ENCODE data around the gene SNCAIP. TPM values are rescaled to one million over a fixed set of nuclear protein-coding genes. Genes with fewer than 3 reads are reported as not detected.

Gene SNCAIP
- total and polyA plus RNA-seq, 2 donors (not counting 1 experiment from before 2014, with no cell fraction given): 1.3 to 4.1 TPM

DNA sequence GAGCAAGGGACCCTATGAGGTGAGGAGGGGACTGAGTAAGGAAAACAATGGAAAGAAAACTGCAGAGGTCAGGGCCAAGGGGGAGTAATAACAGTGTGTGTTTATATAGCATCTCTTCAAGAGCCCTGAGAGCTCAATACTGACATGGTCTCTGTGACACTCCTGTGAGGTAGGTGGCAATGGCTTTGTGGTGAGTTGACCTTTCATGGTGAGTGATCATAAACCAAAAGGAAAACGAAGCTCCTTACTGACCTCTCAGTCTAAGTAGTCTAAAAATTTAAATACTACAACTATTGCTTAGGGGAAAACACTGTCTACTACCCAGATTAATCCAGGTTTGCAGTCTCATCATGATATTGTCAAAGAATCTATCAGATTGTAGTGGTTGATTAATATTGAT, 130.9 kb downstream of the SNCAIP start:
- Histone ChIP-seq H3K27me3 (ENCODE audit: control insufficient read depth, insufficient read depth, low read length) (no peaks in the 10 kb centered on the region), H4K20me1 (ENCODE audit: control insufficient read depth, extremely low read depth, insufficient read depth, low read length) (no peaks in the 10 kb centered on the region)

GRCh38 chr5:122444411-122444810, 132.4 kb downstream of the SNCAIP start:
- H2AFZ ChIP-seq (ENCODE audit: low read length): no peak overlapping the region
- TF ChIP-seq, protein P1, sequence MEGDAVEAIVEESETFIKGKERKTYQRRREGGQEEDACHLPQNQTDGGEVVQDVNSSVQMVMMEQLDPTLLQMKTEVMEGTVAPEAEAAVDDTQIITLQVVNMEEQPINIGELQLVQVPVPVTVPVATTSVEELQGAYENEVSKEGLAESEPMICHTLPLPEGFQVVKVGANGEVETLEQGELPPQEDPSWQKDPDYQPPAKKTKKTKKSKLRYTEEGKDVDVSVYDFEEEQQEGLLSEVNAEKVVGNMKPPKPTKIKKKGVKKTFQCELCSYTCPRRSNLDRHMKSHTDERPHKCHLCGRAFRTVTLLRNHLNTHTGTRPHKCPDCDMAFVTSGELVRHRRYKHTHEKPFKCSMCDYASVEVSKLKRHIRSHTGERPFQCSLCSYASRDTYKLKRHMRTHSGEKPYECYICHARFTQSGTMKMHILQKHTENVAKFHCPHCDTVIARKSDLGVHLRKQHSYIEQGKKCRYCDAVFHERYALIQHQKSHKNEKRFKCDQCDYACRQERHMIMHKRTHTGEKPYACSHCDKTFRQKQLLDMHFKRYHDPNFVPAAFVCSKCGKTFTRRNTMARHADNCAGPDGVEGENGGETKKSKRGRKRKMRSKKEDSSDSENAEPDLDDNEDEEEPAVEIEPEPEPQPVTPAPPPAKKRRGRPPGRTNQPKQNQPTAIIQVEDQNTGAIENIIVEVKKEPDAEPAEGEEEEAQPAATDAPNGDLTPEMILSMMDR (conservative IDR thresholded peaks at IDR 0.05 in 1 of 2, IDR thresholded peaks at IDR 0.05 in 1 of 2; ENCODE audit: low read depth in 1 of 2, low read length in 2 of 2): no peak
- TF ChIP-seq EZH2 (IDR thresholded peaks at IDR 0.05; ENCODE audit: low read length, missing control alignments): no peak
- H3K9ac ChIP-seq (ENCODE audit: insufficient read depth, low read length): no peak overlapping the region
- H3K27me3 ChIP-seq (ENCODE audit: control insufficient read depth, insufficient read depth, low read length): no peaks in the 10 kb centered on the region
- no peaks in the 10 kb centered on the region for H3K79me2 ChIP-seq (ENCODE audit: control insufficient read depth, insufficient read depth, low read length)
- no peak overlapping the region for H3K27ac ChIP-seq (ENCODE audit: insufficient read depth, low read length)
- no peak overlapping the region for H3K4me2 ChIP-seq (ENCODE audit: extremely low read depth, insufficient read depth, low read length)
- no peaks in the 10 kb centered on the region for H3K9me3 ChIP-seq (ENCODE audit: control insufficient read depth, insufficient read depth, low read depth, low read length)
- H3K4me1 ChIP-seq (ENCODE audit: control insufficient read depth, extremely low read depth, insufficient read depth, low read length): no peaks in the 10 kb centered on the region
- no peak for DNase-seq (ENCODE audit: low read depth in 2 of 2)
- no peaks in the 10 kb centered on the region for H3K36me3 ChIP-seq (ENCODE audit: control insufficient read depth, insufficient read depth, low read length)
- H4K20me1 ChIP-seq (ENCODE audit: control insufficient read depth, extremely low read depth, insufficient read depth, low read length): no peaks in the 10 kb centered on the region
- no peak overlapping the region for H3K4me3 ChIP-seq (replicated peaks in 1 of 4; ENCODE audit: control extremely low read depth in 1 of 4, insufficient read depth in 1 of 4, low read depth in 3 of 4, low read length in 4 of 4)

More for the DNA sequence above, 130.9 kb downstream of the SNCAIP start:
- H3K9ac ChIP-seq (ENCODE audit: insufficient read depth, low read length): no peak overlapping the region
- no peaks in the 10 kb centered on the region for H3K79me2 ChIP-seq (ENCODE audit: control insufficient read depth, insufficient read depth, low read length)
- H3K4me1 ChIP-seq (ENCODE audit: control insufficient read depth, extremely low read depth, insufficient read depth, low read length): no peaks in the 10 kb centered on the region
- DNase-seq (ENCODE audit: low read depth in 2 of 2): no peak
- H3K27ac ChIP-seq (ENCODE audit: insufficient read depth, low read length): no peak overlapping the region
- TF ChIP-seq EZH2 (IDR thresholded peaks at IDR 0.05; ENCODE audit: low read length, missing control alignments): no peak
- TF ChIP-seq, protein P1 (conservative IDR thresholded peaks at IDR 0.05 in 1 of 2, IDR thresholded peaks at IDR 0.05 in 1 of 2; ENCODE audit: low read depth in 1 of 2, low read length in 2 of 2): no peak
- H2AFZ ChIP-seq (ENCODE audit: low read length): no peak overlapping the region
- H3K4me3 ChIP-seq (replicated peaks in 1 of 4; ENCODE audit: control extremely low read depth in 1 of 4, insufficient read depth in 1 of 4, low read depth in 3 of 4, low read length in 4 of 4): no peak overlapping the region
- no peaks in the 10 kb centered on the region for H3K36me3 ChIP-seq (ENCODE audit: control insufficient read depth, insufficient read depth, low read length)
- no peaks in the 10 kb centered on the region for H3K9me3 ChIP-seq (ENCODE audit: control insufficient read depth, insufficient read depth, low read depth, low read length)
- H3K4me2 ChIP-seq (ENCODE audit: extremely low read depth, insufficient read depth, low read length): no peak overlapping the region

- no peaks in the 10 kb centered on the region for H4K20me1 ChIP-seq (ENCODE audit: control insufficient read depth, extremely low read depth, insufficient read depth, low read length)
- TF ChIP-seq, protein P1 (conservative IDR thresholded peaks at IDR 0.05 in 1 of 2, IDR thresholded peaks at IDR 0.05 in 1 of 2; ENCODE audit: low read depth in 1 of 2, low read length in 2 of 2): no peak
- TF ChIP-seq EZH2 (IDR thresholded peaks at IDR 0.05; ENCODE audit: low read length, missing control alignments): no peak
- H3K4me3 ChIP-seq (replicated peaks in 1 of 4; ENCODE audit: control extremely low read depth in 1 of 4, insufficient read depth in 1 of 4, low read depth in 3 of 4, low read length in 4 of 4): no peak overlapping the region
- no peaks in the 10 kb centered on the region for H3K36me3 ChIP-seq (ENCODE audit: control insufficient read depth, insufficient read depth, low read length)
- no peak overlapping the region for H3K27ac ChIP-seq (ENCODE audit: insufficient read depth, low read length)
- H3K79me2 ChIP-seq (ENCODE audit: control insufficient read depth, insufficient read depth, low read length): no peaks in the 10 kb centered on the region
- H2AFZ ChIP-seq (ENCODE audit: low read length): no peak overlapping the region
- H3K9me3 ChIP-seq (ENCODE audit: control insufficient read depth, insufficient read depth, low read depth, low read length): no peaks in the 10 kb centered on the region
- H3K4me1 ChIP-seq (ENCODE audit: control insufficient read depth, extremely low read depth, insufficient read depth, low read length): no peaks in the 10 kb centered on the region
- no peak for DNase-seq (ENCODE audit: low read depth in 2 of 2)
- no peaks in the 10 kb centered on the region for H3K27me3 ChIP-seq (ENCODE audit: control insufficient read depth, insufficient read depth, low read length)
- H3K9ac ChIP-seq (ENCODE audit: insufficient read depth, low read length): no peak overlapping the region
- H3K4me2 ChIP-seq (ENCODE audit: extremely low read depth, insufficient read depth, low read length): no peak overlapping the region
These were observed 133.0 kb downstream of the SNCAIP start for GRCh38 chr5:122445070-122445469.

Data from fibroblast of lung (primary cell).